Natural killer cell treated with Interleukin-12 subunit alpha and Interleukin-12 subunit beta and Interleukin-15 and Interleukin-18, amount 100 ng/mL, for 72 hours (primary cell): ENCODE measurements around the gene KRTAP5-11. TPM values are rescaled to one million over a fixed set of nuclear protein-coding genes. Genes with fewer than 3 reads are reported as not detected.
"Not testable (repeated sequence)": the region's sequence is repeated elsewhere in the genome, so short reads cannot be mapped to it uniquely, and the experiment has no call there.

Experiments used
- ATAC-seq, 2 donors: fragments of 150-1000 bp; cut with Tn5 transposase in 1 of 2; sonication (Bioruptor Pico), chemical (Tn5 transposase) in 1 of 2; 2 replicates each; pipeline ENCODE4 v1.10.0; 2021
- DNase-seq: peaks from one replicate; pipeline ENCODE4 v3.0.0; 2022; ENCODE audit warnings: low spot score
- H3K27ac Mint-ChIP-seq, 2 donors: 1 replicate in 1 of 2; 2 replicates in 1 of 2; pipeline ENCODE4 v1.8.0; 2022; ENCODE audit warnings: mixed read lengths in 2 of 2, mild to moderate bottlenecking in 1 of 2, moderate library complexity in 1 of 2
- H3K27me3 Mint-ChIP-seq, 2 donors: 1 replicate in 1 of 2; 2 replicates in 1 of 2; pipeline ENCODE4 v1.8.0; 2022; ENCODE audit warnings: mixed read lengths in 2 of 2
- H3K36me3 Mint-ChIP-seq: one replicate; pipeline ENCODE4 v1.8.0; 2022; ENCODE audit warnings: mixed read lengths
- H3K4me1 Mint-ChIP-seq, 2 donors: 1 replicate in 1 of 2; 2 replicates in 1 of 2; pipeline ENCODE4 v1.8.0; 2022; ENCODE audit warnings: low read depth in 2 of 2, mixed read lengths in 2 of 2, mild to moderate bottlenecking in 1 of 2
- H3K4me3 Mint-ChIP-seq: one replicate; pipeline ENCODE4 v1.8.0; 2022; ENCODE audit warnings: mixed read lengths
- H3K9me3 Mint-ChIP-seq: 2 replicates; pipeline ENCODE4 v1.8.0; 2022; ENCODE audit warnings: mixed read lengths
- total RNA-seq, 2 donors: library from RNA; stranded (reverse); gene quantifications; one replicate each; pipeline ENCODE4 v1.2.3, GENCODE V29; 2022

Gene KRTAP5-11
- total RNA-seq, 2 donors from 2014 or later: not detected

DNA sequence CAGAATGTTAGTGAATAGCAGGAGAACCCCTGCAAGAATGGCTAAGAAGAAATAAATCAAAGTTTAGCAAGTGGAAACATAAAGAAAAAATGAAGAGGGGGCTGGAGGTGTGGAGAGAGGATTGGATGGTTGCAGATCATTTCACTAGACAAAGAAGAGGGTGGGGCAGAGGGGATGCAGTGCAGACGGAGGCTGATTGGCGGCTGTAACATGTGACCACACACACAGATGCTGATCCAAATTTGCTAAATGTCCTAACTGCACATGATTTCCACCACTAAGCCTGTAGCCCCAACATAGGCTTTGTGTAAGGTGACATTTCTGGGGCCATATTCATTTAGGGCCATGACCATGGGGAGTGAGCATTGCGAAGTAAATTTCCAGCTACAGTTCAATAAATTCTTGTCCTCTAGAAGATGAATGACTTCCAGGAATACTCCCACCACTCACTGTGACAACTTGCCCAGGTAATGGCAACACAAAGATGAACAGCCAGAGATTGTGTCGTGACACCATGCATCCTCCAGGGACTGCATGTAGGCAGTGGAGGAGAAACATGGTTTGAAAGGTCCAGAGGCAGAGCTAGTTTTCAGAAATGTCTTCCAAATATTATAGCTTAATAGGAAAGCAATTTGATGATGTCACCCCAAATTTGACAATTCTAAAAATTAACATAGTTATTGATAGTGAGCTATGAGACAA is 6.8 kb downstream of the KRTAP5-11 start:
- Mint-ChIP-seq H3K9me3 (no peaks in the 10 kb centered on the region), H3K27ac (no peak overlapping the region), H3K27me3 (peaks cover 3% of the 10 kb centered on the region in 2 donors), H3K4me1 (peaks cover 0 to 7% of the 10 kb centered on the region in 2 donors), H3K4me3 (no peak overlapping the region), H3K36me3 (no peaks in the 10 kb centered on the region)
- no peak for ATAC-seq
- DNase-seq: no peak

DNA sequence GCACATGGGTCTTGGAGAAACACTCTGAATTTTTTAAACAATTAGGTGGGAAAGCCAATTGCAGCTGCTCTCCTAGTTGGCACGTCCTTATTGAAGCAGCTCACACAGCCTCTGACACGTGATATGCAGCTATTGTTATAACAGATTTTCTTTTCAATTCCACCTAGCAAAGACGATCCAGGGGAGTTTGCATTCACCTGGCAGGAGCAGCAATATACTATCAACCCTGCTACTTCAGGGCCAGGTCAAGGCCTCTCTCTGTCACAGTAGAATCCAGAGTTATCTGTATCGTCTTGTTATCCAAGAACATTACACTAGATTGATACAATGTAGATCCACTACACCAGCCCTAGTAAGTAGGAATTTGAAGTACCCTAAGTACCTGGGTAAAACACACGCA is 8.3 kb downstream of the KRTAP5-11 start:
- Mint-ChIP-seq H3K27ac (no peak overlapping the region), H3K27me3 (peaks cover 5 to 9% of the 10 kb centered on the region in 2 donors), H3K4me1 (no peaks in the 10 kb centered on the region), H3K9me3 (no peaks in the 10 kb centered on the region), H3K4me3 (no peak overlapping the region), H3K36me3 (no peaks in the 10 kb centered on the region)
- no peak for DNase-seq
- ATAC-seq: no peak

DNA sequence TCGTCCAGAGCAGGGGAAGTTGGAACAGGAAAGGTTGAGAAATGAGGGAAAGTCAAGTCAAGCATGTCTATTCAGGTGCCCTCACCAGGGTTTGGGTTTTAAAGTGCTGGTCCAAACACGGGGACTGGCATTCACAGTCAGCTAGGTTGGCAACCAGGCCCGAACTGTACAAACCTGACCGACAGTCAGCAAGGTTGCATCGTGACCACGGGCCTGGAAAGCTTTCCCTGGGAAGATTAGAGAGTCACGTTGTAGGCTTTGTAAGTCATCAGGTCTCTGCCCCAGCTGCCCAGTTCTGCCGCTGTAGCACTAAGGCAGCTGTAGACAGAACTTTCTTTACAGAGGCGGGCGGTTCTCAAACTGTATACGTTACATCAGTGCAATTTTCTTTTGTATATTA is 9.9 kb downstream of the KRTAP5-11 start:
- no peak for DNase-seq
- Mint-ChIP-seq H3K27ac (no peak overlapping the region), H3K9me3 (no peaks in the 10 kb centered on the region), H3K4me1 (no peaks in the 10 kb centered on the region), H3K27me3 (peaks cover 5 to 9% of the 10 kb centered on the region in 2 donors), H3K36me3 (no peaks in the 10 kb centered on the region), H3K4me3 (no peak overlapping the region)
- ATAC-seq: no peak

DNA sequence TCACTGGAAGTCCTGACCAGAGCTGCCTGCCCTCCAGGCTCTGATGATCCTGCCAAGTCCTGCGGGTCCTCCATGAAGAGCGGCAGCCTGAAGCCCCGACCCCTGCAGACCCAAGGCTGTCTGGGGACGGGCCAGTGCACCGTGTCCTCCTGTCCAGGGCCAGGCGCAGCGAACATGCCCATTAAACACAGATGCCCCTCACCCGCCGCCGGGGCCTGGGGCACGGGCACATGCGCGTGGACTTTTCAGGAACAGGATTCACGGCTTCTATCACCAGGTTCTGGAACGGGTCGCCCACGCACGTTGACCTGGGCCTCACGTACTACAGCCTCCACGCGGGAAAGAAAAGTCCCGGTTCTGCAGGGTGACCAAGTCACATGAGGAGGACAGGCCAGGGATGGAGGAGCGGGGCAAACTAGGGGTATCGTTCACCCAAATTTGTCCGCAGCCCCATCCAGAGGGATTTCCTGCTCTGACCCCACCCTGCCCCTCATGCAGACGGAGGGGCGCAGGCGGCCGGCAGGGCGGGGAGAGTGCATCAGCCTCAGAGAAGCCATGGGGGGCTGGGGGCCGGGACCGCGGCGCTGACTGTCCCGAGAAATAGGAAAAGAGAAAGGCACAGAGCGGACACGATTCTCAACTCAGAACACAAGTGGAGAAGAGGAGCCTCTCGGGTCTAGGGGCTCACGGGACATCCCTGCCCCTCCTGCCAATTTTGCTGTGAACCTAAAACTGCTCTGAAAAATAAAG is 11.4 kb downstream of the KRTAP5-11 start:
- peaks cover 11 to 13% of the 10 kb centered on the region in 2 donors for H3K27me3 Mint-ChIP-seq
- not testable (repeated sequence) for H3K9me3 Mint-ChIP-seq, H3K36me3 Mint-ChIP-seq, H3K4me3 Mint-ChIP-seq, ATAC-seq, H3K4me1 Mint-ChIP-seq, H3K27ac Mint-ChIP-seq, DNase-seq

DNA sequence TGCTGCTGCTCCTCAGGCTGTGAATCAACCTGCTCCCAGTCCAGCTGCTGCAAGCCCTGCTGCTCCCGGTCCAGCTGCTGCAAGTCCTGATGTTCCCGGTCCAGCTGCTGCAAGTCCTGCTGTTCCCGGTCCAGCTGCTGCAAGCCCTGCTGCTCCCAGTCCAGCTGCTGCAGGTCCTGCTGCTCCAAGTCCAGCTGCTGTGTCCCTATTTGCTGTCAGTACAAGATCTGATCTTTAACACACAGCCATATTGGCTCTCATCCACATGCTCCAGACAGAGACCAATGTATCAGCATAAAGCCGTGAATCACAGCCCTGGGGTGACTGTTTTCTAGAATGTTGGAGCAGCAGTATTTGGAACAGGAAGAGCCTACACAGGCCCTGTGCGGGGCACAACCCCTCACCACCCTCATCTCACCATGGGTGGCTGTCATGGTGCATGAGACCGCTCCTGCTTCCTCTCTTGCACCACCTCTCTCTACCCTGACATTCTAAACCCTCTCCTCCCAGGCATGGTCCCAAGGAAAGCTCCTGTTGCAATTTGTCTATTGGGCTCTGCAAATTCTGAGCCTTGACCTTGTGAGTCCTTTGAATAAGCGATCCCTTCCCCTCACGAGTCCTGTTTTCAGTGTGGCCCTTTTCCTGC is 13.8 kb downstream of the KRTAP5-11 start:
- peaks cover 0 to under 1% of the 10 kb centered on the region in 2 donors for H3K4me1 Mint-ChIP-seq
- H3K9me3 Mint-ChIP-seq: no peaks in the 10 kb centered on the region
- no peak overlapping the region for H3K4me3 Mint-ChIP-seq
- H3K27me3 Mint-ChIP-seq: peaks cover 23 to 29% of the 10 kb centered on the region in 2 donors
- no peak overlapping the region for H3K27ac Mint-ChIP-seq
- ATAC-seq (no peak), DNase-seq (peak; percentile 49)
- H3K36me3 Mint-ChIP-seq: no peaks in the 10 kb centered on the region

DNA sequence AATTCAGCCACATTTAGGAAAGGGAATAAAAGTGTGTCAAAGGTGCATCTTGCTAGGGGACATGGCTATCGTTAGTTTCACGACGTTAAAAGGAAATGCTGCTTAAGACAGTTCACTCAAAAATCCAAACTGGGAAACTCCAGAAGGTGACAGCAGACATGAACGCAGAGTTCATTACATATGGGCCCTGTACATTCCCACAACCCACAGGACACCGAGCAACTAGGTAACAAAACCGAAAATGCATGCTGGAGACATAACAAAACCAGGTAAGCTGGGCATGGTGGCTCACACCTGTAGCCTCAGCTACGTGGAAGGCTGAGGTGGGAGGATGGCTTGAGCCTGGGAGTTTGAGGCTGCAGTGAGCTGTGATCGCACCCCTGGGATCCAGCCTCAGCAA is 15.0 kb downstream of the KRTAP5-11 start:
- not testable (repeated sequence) for ATAC-seq, H3K27ac Mint-ChIP-seq, H3K9me3 Mint-ChIP-seq, H3K4me1 Mint-ChIP-seq, H3K4me3 Mint-ChIP-seq, H3K36me3 Mint-ChIP-seq
- peaks cover 32 to 41% of the 10 kb centered on the region in 2 donors for H3K27me3 Mint-ChIP-seq
- peak; percentile 8 for DNase-seq

DNA sequence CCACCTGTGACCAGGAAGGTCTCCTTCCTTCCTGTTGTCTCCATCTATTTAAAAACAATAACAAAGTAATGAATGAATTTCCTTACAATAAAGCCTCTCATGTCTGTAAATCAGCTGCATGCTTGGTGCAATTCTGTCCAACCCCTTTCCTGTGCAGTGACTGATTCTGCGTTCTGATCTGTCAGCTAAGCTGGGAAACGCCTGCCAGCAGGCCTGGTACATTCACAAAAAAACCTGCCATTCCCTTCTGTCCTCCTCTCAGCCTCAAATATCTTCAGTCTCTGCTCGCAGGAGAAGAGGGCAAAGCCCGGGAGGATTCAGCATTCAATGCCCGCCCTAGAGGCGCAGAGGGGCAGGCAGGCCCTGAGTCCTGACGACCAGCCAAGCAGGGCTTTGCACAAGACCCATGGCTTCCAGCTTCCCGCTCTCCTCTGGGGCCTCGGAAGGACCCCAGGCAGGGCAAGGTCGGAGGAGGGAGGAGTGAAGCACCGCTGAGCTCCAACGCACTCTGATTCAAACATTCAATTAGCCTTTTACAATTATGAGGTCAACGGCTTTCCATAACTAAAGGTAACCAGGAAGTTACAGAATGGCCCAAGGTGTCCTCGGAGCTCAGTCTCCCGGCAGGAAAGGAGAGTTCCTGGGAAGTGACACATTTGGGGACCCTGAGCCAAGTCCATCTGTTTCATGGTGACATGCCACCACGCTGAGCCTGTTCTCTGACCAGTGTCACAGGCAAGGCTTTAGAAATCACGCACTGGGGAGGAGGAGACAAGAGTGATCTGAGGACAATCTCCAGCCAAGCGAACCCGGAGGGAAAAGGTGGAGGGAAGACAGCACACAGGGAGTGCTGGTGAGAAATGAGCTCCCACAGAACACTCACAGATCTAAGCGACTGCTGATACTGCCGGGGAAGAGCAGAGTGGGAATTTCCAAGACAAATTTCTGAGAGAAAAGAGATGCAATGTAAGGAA is 15.8 kb downstream of the KRTAP5-11 start:
- H3K36me3 Mint-ChIP-seq, H3K9me3 Mint-ChIP-seq, H3K4me3 Mint-ChIP-seq, DNase-seq, ATAC-seq, H3K27ac Mint-ChIP-seq, H3K4me1 Mint-ChIP-seq: not testable (repeated sequence)
- peaks cover 32 to 48% of the 10 kb centered on the region in 2 donors for H3K27me3 Mint-ChIP-seq

DNA sequence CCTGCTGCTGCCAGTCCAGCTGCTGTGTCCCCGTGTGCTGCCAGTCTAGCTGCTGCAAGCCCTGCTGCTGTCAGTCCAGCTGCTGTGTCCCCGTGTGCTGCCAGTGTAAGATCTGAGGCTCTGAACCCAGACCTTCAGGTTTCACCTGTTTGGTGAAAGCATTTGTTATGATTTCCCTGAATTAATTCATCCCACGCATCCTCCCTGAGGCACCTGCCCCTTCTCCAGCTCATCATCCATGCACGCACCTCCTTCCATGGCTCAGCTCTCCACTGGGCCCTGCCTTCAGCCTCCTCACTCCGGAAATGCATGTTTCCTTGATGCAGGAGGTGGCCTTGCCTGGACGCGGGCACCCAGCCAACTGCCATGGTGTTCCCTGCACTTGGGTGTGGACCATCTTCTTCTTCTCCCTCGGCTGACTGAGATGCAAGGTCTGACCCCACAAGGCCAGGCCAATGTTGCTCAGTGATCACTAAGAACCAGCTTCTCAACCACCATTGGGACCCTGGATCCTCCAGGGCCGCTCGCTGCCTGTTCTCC is 16.5 kb downstream of the KRTAP5-11 start:
- Mint-ChIP-seq H3K9me3 (no peaks in the 10 kb centered on the region), H3K36me3 (no peaks in the 10 kb centered on the region), H3K27ac (no peak overlapping the region), H3K27me3 (peaks cover 36 to 55% of the 10 kb centered on the region in 2 donors), H3K4me3 (no peak overlapping the region), H3K4me1 (peaks cover 0 to 5% of the 10 kb centered on the region in 2 donors)
- no peak for ATAC-seq
- DNase-seq: no peak

DNA sequence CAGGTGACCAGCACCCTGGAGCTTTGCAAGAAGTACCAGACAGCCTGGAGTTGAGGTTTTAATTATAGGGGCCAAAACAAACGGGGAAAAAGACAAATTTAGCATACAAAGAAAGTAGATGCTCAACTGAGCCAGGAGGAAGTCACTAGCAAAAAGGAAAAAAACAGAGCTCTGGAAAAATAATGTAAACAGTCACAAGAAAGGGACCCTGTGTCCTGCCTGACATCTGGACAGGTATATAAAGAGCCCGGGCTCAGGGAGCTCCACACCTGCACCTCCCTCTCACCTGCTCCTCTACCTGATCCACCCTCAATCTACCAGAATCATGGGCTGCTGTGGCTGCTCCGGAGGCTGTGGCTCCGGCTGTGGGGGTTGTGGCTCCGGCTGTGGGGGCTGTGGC is 17.4 kb downstream of the KRTAP5-11 start, which contains the start of gene KRTAP5-10:
Gene KRTAP5-10 (plus strand): TSS at position 301 of the 400 bp plus-strand sequence. CDS start 25 bp downstream, at position 326.
- Mint-ChIP-seq H3K27me3 (peaks cover 34 to 54% of the 10 kb centered on the region in 2 donors), H3K27ac (no peak within 1 kb of the TSS), H3K4me3 (no peak within 1 kb of the TSS), H3K4me1 (peaks cover 0 to 5% of the 10 kb centered on the region in 2 donors), H3K36me3 (no peaks in the 10 kb centered on the region), H3K9me3 (no peaks in the 10 kb centered on the region)
- DNase-seq: no peak
- ATAC-seq: no peak

DNA sequence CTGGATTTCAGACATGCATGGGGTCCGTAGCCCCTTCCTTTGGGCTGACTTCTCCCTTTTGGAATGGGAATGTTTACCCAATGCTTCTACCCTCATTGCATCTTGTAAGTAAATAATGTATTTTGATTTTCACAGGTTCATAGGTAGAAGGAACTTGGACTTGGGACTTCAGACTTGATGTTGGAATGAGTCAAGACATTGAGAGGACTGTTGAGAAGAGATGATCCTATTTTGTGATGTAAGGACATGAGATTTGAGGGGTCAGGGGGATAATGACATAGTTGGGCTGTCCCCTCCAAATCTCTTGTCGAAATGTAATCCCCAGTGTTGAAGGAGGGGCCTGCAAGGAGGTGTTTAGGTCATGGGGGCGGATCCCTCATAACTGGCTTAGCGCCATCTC is 18.2 kb downstream of the KRTAP5-11 start:
- Mint-ChIP-seq H3K36me3 (no peaks in the 10 kb centered on the region), H3K4me1 (peaks cover 0 to 5% of the 10 kb centered on the region in 2 donors), H3K27me3 (peaks cover 34 to 53% of the 10 kb centered on the region in 2 donors), H3K27ac (no peak overlapping the region), H3K4me3 (no peak overlapping the region), H3K9me3 (no peaks in the 10 kb centered on the region)
- ATAC-seq: no peak
- no peak for DNase-seq

DNA sequence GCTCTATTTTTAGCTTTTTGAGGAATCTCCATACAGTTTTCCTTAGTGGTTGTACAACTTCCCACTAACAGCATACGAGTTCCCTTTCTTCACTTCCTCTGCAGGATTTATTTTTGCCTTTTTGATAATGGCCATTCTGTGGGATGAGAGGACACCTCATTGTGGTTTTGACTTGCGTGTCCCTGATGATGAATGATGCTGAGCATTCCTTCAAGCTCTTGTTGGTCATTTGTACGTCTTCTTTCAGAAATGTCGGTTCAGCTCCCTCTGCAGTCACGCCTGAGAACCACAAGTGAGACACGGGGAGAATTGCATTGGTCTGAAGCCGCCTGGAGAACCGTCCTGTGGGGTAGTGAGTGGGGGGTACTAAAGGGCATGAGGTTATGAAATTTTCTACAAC is 19.3 kb downstream of the KRTAP5-11 start:
- Mint-ChIP-seq H3K9me3 (no peaks in the 10 kb centered on the region), H3K4me3 (no peak overlapping the region), H3K36me3 (no peaks in the 10 kb centered on the region), H3K27me3 (peaks cover 38 to 53% of the 10 kb centered on the region in 2 donors), H3K27ac (no peak overlapping the region), H3K4me1 (peaks cover 0 to 5% of the 10 kb centered on the region in 2 donors)
- DNase-seq (no peak), ATAC-seq (no peak)

DNA sequence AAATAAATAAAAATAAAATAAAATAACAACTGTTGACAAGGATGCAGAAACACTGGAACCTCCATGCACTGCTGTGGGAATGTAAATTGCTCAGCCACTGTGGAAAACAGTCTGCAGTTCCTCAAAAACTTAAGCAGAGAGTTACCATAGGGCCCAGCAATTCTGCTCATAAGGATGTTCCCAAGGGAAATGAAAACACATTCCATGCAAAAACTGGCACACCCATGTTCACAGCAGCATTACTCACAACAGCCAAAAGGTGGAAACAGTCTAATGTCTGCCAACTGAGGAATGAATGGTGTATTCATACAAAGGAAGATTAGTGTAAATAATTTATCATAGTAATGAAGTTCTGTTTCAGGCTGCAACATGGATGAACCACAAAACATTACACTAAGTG is 20.6 kb downstream of the KRTAP5-11 start:
- H3K27me3 Mint-ChIP-seq: peaks cover 35 to 53% of the 10 kb centered on the region in 2 donors

DNA sequence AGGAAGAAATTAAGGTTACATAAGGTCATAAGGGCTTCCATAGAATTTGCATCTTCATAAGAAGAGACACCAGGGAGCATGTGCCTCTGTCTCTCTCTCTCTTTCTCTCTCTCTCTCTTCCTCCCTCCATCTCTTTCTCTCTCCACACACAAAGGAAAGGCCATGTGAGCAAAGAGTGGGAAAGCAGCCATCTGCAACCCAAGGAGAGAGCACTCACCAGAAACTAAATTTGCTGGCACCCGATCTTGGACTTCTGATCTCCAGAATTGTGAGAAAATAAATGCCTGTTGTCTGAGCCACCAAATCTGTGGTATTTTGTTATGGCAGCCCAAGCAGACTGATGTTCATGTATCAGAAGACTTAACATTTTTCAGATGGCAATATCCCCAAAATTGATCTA is 23.7 kb downstream of the KRTAP5-11 start:
- ATAC-seq: no peak
- peaks cover 0 to 5% of the 10 kb centered on the region in 2 donors for H3K4me1 Mint-ChIP-seq
- no peak overlapping the region for H3K27ac Mint-ChIP-seq
- H3K27me3 Mint-ChIP-seq: peaks cover 23 to 43% of the 10 kb centered on the region in 2 donors
- H3K9me3 Mint-ChIP-seq: no peaks in the 10 kb centered on the region
- H3K36me3 Mint-ChIP-seq: no peaks in the 10 kb centered on the region
- no peak for DNase-seq
- H3K4me3 Mint-ChIP-seq: no peak overlapping the region

More for the DNA sequence above, 20.6 kb downstream of the KRTAP5-11 start:
- Mint-ChIP-seq H3K9me3 (no peaks in the 10 kb centered on the region), H3K4me3 (no peak overlapping the region), H3K4me1 (peaks cover 0 to 5% of the 10 kb centered on the region in 2 donors), H3K36me3 (no peaks in the 10 kb centered on the region), H3K27ac (no peak overlapping the region)
- no peak for DNase-seq
- ATAC-seq: no peak
